Trophoblast cell (in vitro differentiated cells and primary cell): ENCODE data around the gene CEP85.

ENCODE experiments used
- DNase-seq, 2 donors: peaks; one replicate each; pipeline ENCODE4 v3.0.0-alpha.2; 2016
- H2AFZ ChIP-seq: 2 replicates; pipeline ENCODE4 v1.6.1; 2013; ENCODE audit warnings: low read length, moderate library complexity, mild to moderate bottlenecking; ENCODE audit not compliant: insufficient read depth, poor library complexity
- H2AK5ac ChIP-seq: 2 replicates; pipeline ENCODE4 v1.6.1; 2013; ENCODE audit warnings: mild to moderate bottlenecking, low read length
- H2BK120ac ChIP-seq: 2 replicates; pipeline ENCODE4 v1.6.1; 2013; ENCODE audit warnings: low read length, mild to moderate bottlenecking, moderate library complexity; ENCODE audit not compliant: insufficient read depth, poor library complexity
- H2BK12ac ChIP-seq: 2 replicates; pipeline ENCODE4 v1.6.1; 2013; ENCODE audit warnings: mild to moderate bottlenecking, low read length, moderate library complexity
- H2BK5ac ChIP-seq: 2 replicates; pipeline ENCODE4 v1.6.1; 2013; ENCODE audit warnings: low read length, low read depth, moderate library complexity, mild to moderate bottlenecking; ENCODE audit not compliant: poor library complexity
- H3K14ac ChIP-seq: 2 replicates; pipeline ENCODE4 v1.6.1; 2013; ENCODE audit warnings: mild to moderate bottlenecking, low read length
- H3K18ac ChIP-seq: 2 replicates; pipeline ENCODE4 v1.6.1; 2013; ENCODE audit warnings: mild to moderate bottlenecking, low read length
- H3K23ac ChIP-seq: 2 replicates; pipeline ENCODE4 v1.6.1; 2013; ENCODE audit warnings: low read length
- H3K27ac ChIP-seq: 2 replicates; pipeline ENCODE4 v1.5.1; 2013; ENCODE audit warnings: low read depth, mild to moderate bottlenecking, inconsistent platforms, low read length, moderate library complexity
- H3K27me3 ChIP-seq: 2 replicates; pipeline ENCODE4 v1.6.1; 2013; ENCODE audit warnings: inconsistent platforms, mild to moderate bottlenecking, low read length, moderate library complexity; ENCODE audit not compliant: insufficient read depth
- H3K36me3 ChIP-seq, 2 experiments: 1 replicate in 1 of 2; 2 replicates in 1 of 2; pipeline ENCODE4 v1.6.1; 2013; ENCODE audit warnings: low read length in 2 of 2, mild to moderate bottlenecking in 2 of 2, moderate library complexity in 1 of 2; ENCODE audit not compliant: insufficient read depth in 2 of 2, control insufficient read depth in 1 of 2
- H3K4ac ChIP-seq: 2 replicates; pipeline ENCODE4 v1.6.1; 2013; ENCODE audit warnings: low read depth, mild to moderate bottlenecking, low read length, moderate library complexity
- H3K4me1 ChIP-seq, 2 experiments: 1 replicate in 1 of 2; 2 replicates in 1 of 2; pipeline ENCODE4 v1.6.1; 2013; ENCODE audit warnings: low read length in 2 of 2, mild to moderate bottlenecking in 2 of 2, moderate library complexity in 1 of 2; ENCODE audit not compliant: insufficient read depth in 2 of 2, control insufficient read depth in 1 of 2
- H3K4me2 ChIP-seq: 2 replicates; pipeline ENCODE4 v1.6.1; 2013; ENCODE audit warnings: inconsistent platforms, mild to moderate bottlenecking, low read length, moderate library complexity
- H3K4me3 ChIP-seq: 2 replicates; pipeline ENCODE4 v1.5.1; 2013; ENCODE audit warnings: mild to moderate bottlenecking, low read depth, low read length, inconsistent platforms
- H3K79me1 ChIP-seq: one replicate; pipeline ENCODE4 v1.6.1; 2013; ENCODE audit warnings: low read length
- H3K79me2 ChIP-seq: 2 replicates; pipeline ENCODE4 v1.6.1; 2013; ENCODE audit warnings: low read length, mild to moderate bottlenecking; ENCODE audit not compliant: control insufficient read depth, insufficient read depth, poor library complexity
- H3K9ac ChIP-seq: 2 replicates; pipeline ENCODE4 v1.6.1; 2013; ENCODE audit warnings: mild to moderate bottlenecking, low read length
- H3K9me3 ChIP-seq: 2 replicates; pipeline ENCODE4 v1.6.1; 2013; ENCODE audit warnings: low read depth, mild to moderate bottlenecking, control low read depth, inconsistent platforms, low read length; ENCODE audit not compliant: insufficient read depth
- H4K12ac ChIP-seq: 2 replicates; pipeline ENCODE4 v1.6.1; 2013; ENCODE audit warnings: low read depth, mild to moderate bottlenecking, low read length, moderate library complexity
- H4K8ac ChIP-seq: 2 replicates; pipeline ENCODE4 v1.6.1; 2013; ENCODE audit warnings: low read depth, mild to moderate bottlenecking, low read length, moderate library complexity
- H4K91ac ChIP-seq: one replicate; pipeline ENCODE4 v1.6.1; 2013; ENCODE audit warnings: low read depth, mild to moderate bottlenecking, low read length, moderate library complexity
- WGBS: extraction: QIAGEN DNeasy Blood & Tissue Kit; methylation state at CpG from one replicate; pipeline ENCODE4 v1.1.7; 2013; ENCODE audit warnings: missing lambda C conversion rate; ENCODE audit not compliant: insufficient read length, insufficient coverage; ENCODE audit errors: extremely low coverage; 5-methylcytosine and 5-hydroxymethylcytosine counted together

CEP85 gene

DNA sequence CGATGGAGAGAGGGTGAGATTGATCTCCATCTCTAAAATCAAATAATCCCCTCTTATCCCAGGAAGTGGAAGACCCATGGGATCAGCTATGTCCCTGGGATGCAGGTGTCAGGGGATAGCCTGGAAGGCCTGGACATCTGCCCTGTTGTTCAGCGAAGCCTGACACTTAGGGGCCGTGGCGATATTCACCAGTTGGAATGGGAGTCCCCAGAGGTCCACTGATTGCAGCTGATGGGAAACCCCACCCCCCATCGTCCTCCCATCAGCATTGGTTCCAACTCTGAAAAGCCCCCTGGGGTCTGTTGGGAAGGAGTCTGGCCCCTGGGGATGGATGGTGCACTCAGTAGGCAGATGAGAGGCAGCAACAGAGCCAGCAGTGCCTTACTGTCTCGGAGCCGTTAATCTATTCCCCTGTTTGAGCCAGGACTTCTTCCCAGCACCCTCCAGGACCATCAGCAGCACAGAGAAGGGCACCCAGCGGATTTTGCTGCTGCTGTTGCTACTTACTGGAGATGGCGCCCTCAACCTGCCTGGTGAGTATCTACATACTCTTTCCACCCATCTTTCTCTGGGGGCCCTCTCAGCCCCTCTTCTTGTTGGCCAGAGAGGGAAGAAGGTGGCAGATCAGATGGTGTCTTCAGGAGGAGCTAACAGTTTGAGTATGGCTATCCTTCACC lies 30.2 kb upstream of the CEP85 start:
- Histone ChIP-seq H4K91ac (no peak overlapping the region), H3K14ac (no peak overlapping the region), H3K9ac (no peak overlapping the region), H3K18ac (no peak overlapping the region), H3K23ac (no peak overlapping the region), H3K79me2 (no peaks in the 10 kb centered on the region), H3K4me2 (no peak overlapping the region), H3K36me3 (no peaks in the 10 kb centered on the region), H2BK12ac (no peak overlapping the region), H4K12ac (no peak overlapping the region), H3K79me1 (peaks cover 2% of the 10 kb centered on the region), H3K4me3 (no peak overlapping the region), H3K4me1 (peaks cover 9% of the 10 kb centered on the region in 2 experiments), H2AK5ac (no peak overlapping the region), H3K9me3 (no peaks in the 10 kb centered on the region), H3K27ac (no peak overlapping the region), H2AFZ (no peak overlapping the region), H2BK120ac (no peak overlapping the region), H3K4ac (no peak overlapping the region), H3K27me3 (no peaks in the 10 kb centered on the region), H2BK5ac (no peak overlapping the region), H4K8ac (no peak overlapping the region)
- no CpG with 5 or more reads among the region's 9 CpGs for WGBS
- DNase-seq: no peak

DNA sequence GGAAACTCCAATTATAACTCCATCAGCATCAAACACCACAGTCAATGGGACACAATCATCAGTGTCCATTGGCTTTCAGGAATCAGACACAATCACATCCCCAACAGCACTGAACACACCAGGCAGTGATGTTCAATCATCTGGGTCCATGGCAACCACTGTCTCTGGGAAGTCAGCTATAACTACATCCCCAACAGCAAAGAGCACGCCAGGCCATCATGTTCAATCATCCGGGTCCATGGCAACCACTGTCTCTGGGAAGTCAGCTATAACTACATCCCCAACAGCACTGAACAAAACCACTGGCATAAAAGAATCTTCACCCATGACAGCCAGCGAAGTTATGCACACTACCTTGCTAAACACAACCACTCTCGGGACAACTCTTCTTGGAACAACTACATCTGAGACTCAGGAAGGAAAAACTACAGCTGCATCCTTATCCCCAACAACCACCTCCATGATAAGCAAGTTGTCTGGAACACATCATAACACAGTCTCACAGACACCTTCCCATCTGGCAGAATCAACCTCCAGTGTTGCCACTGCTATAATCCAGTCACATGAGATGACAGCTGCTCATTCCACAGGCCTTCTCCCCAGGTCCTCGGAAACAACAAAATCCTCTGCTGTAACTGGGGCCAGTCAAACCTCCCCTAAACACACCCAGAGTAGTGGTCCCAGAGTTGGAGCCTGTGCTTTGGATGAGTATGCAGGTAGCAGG lies 23.7 kb upstream of the CEP85 start:
- no peak overlapping the region for H3K4me2 ChIP-seq
- WGBS: no CpG with 5 or more reads among the region's 5 CpGs

DNA sequence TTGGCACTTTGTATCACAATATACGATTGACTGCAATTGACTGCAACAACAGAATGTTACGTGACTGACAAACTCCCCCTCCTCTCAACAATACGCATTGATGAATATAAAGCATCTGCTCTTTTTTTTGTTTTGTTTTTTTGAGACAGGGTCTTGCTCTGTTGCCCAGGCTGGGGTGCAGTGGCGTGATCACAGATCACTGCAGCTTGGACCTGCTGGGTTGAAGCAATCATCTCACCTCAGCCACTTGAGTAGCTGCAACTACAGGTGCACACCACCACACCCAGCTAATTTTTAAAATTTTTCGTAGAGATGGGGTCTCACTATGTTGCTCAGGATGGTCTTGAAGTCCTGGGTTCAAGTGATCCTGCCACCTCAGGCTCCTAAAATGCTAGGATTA lies 21.3 kb upstream of the CEP85 start:
- no peak overlapping the region for H3K18ac ChIP-seq
- H3K36me3 ChIP-seq: no peaks in the 10 kb centered on the region
- H3K27me3 ChIP-seq: no peaks in the 10 kb centered on the region
- H4K8ac ChIP-seq: no peak overlapping the region
- H3K4me2 ChIP-seq: no peak overlapping the region
- H3K9ac ChIP-seq: no peak overlapping the region
- H2BK120ac ChIP-seq: no peak overlapping the region
- no peak overlapping the region for H4K12ac ChIP-seq
- no peak overlapping the region for H2AK5ac ChIP-seq
- H3K14ac ChIP-seq: no peak overlapping the region
- no peak overlapping the region for H3K23ac ChIP-seq
- H2BK12ac ChIP-seq: no peak overlapping the region
- no peaks in the 10 kb centered on the region for H3K79me2 ChIP-seq
- H3K9me3 ChIP-seq: no peaks in the 10 kb centered on the region
- no peak for DNase-seq
- H3K27ac ChIP-seq: no peak overlapping the region
- no peak overlapping the region for H3K4me3 ChIP-seq
- H2AFZ ChIP-seq: no peak overlapping the region
- H3K4me1 ChIP-seq: no peaks in the 10 kb centered on the region
- H2BK5ac ChIP-seq: no peak overlapping the region
- no peak overlapping the region for H4K91ac ChIP-seq
- H3K4ac ChIP-seq: no peak overlapping the region
- no peaks in the 10 kb centered on the region for H3K79me1 ChIP-seq
- WGBS: no CpG with 5 or more reads among the region's 5 CpGs

More for the DNA sequence above, 23.7 kb upstream of the CEP85 start:
- no peak overlapping the region for H4K91ac ChIP-seq
- no peaks in the 10 kb centered on the region for H3K36me3 ChIP-seq
- no peaks in the 10 kb centered on the region for H3K27me3 ChIP-seq
- H3K79me1 ChIP-seq: no peaks in the 10 kb centered on the region
- no peak overlapping the region for H2BK5ac ChIP-seq
- H3K14ac ChIP-seq: no peak overlapping the region
- no peak overlapping the region for H2BK120ac ChIP-seq
- no peaks in the 10 kb centered on the region for H3K4me1 ChIP-seq
- H2AFZ ChIP-seq: no peak overlapping the region
- H3K9ac ChIP-seq: no peak overlapping the region
- no peak overlapping the region for H4K12ac ChIP-seq
- H3K23ac ChIP-seq: no peak overlapping the region
- H3K4ac ChIP-seq: no peak overlapping the region
- no peak overlapping the region for H3K27ac ChIP-seq
- H3K4me3 ChIP-seq: no peak overlapping the region
- DNase-seq: no peak
- no peak overlapping the region for H2AK5ac ChIP-seq
- no peak overlapping the region for H4K8ac ChIP-seq
- H3K18ac ChIP-seq: no peak overlapping the region
- no peaks in the 10 kb centered on the region for H3K9me3 ChIP-seq
- H3K79me2 ChIP-seq: no peaks in the 10 kb centered on the region
- H2BK12ac ChIP-seq: no peak overlapping the region

DNA sequence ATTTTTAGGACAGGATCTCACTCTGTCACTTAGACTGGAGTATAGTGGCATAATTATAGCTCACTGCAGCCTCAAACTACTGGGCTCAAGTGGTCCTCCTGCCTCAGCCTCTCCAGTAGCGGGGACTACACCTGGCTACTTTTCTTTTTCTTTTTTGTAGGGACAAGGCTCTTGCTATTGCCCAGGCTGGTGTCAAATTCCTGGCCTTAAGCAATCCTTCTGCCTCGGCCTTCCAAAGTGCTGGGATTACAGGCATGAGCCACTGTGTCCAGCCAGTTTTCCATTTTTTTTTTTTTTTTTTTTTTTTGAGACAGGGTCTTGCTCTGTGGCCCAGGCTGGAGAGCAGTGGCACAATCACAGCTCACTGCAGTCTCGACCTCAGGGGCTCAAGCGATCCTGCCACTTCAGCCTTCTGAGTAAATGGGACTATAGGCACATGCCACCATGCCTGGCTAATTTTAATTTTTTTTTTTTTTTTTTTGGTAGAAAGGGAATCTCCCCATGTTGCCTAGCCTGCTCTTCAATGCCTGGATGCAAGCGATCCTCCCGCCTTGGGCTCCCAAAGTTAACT lies 20.6 kb upstream of the CEP85 start:
- H4K12ac ChIP-seq: no peak overlapping the region

More for the DNA sequence above, 20.6 kb upstream of the CEP85 start:
- H3K4me2 ChIP-seq: no peak overlapping the region
- H2BK120ac ChIP-seq: no peak overlapping the region
- H3K9ac ChIP-seq: no peak overlapping the region
- no peak overlapping the region for H3K14ac ChIP-seq
- no peak overlapping the region for H2BK12ac ChIP-seq
- no peak overlapping the region for H2AFZ ChIP-seq
- no peak overlapping the region for H4K91ac ChIP-seq
- no peaks in the 10 kb centered on the region for H3K9me3 ChIP-seq
- no peak overlapping the region for H4K8ac ChIP-seq
- H3K23ac ChIP-seq: no peak overlapping the region
- H3K27me3 ChIP-seq: no peaks in the 10 kb centered on the region
- WGBS: no CpG with 5 or more reads among the region's 6 CpGs
- no peaks in the 10 kb centered on the region for H3K36me3 ChIP-seq
- no peaks in the 10 kb centered on the region for H3K79me1 ChIP-seq
- H3K18ac ChIP-seq: no peak overlapping the region
- H3K4ac ChIP-seq: no peak overlapping the region
- H3K79me2 ChIP-seq: no peaks in the 10 kb centered on the region
- H3K27ac ChIP-seq: no peak overlapping the region
- no peak for DNase-seq
- no peaks in the 10 kb centered on the region for H3K4me1 ChIP-seq
- H2AK5ac ChIP-seq: no peak overlapping the region
- no peak overlapping the region for H3K4me3 ChIP-seq
- no peak overlapping the region for H2BK5ac ChIP-seq
